ENCODE data around the gene ACADS.
A peak's percentile ranks its signal among the peaks of the same experiment; 100 is the strongest.

Gene ACADS

GRCh38 chr12:120733574-120733973 is 7.9 kb downstream of the ACADS start:
- DNase-seq (ENCODE audit: low read depth), result no peak
- in situ Hi-C loops (cut with HindIII; ENCODE audit: low sequenced_read_pairs), result no loop called here
- TF ChIP-seq CTCF (IDR thresholded peaks at IDR 0.05; ENCODE audit: low read depth, low read length, missing control alignments), result no peak
- no peak overlapping the region for H3K4me3 ChIP-seq (ENCODE audit: low read depth, low read length)

- DNase-seq (ENCODE audit: low read depth), result no peak
- no peak overlapping the region for H3K4me3 ChIP-seq (ENCODE audit: low read depth, low read length)
- no peak for TF ChIP-seq CTCF (IDR thresholded peaks at IDR 0.05; ENCODE audit: low read depth, low read length, missing control alignments)
- in situ Hi-C loops (cut with HindIII; ENCODE audit: low sequenced_read_pairs), result no loop called here
Measured at GRCh38 chr12:120734210-120734609, 8.6 kb downstream of the ACADS start.

- TF ChIP-seq CTCF (IDR thresholded peaks at IDR 0.05; ENCODE audit: low read depth, low read length, missing control alignments), result no peak
- H3K4me3 ChIP-seq (ENCODE audit: low read depth, low read length), result no peak overlapping the region
- in situ Hi-C loops (cut with HindIII; ENCODE audit: low sequenced_read_pairs), result no loop called here
- DNase-seq (ENCODE audit: low read depth), result no peak
Measured at GRCh38 chr12:120735181-120735580, 9.6 kb downstream of the ACADS start.

GRCh38 chr12:120736404-120737331 is 11.0 kb downstream of the ACADS start:
- no peak for DNase-seq (ENCODE audit: low read depth)
- TF ChIP-seq CTCF (IDR thresholded peaks at IDR 0.05; ENCODE audit: low read depth, low read length, missing control alignments), result no peak
- no peak overlapping the region for H3K4me3 ChIP-seq (ENCODE audit: low read depth, low read length)
- in situ Hi-C loops (cut with HindIII; ENCODE audit: low sequenced_read_pairs), result no loop called here

GRCh38 chr12:120737557-120738251 is 12.1 kb downstream of the ACADS start:
- peak; percentile 46 for TF ChIP-seq CTCF (IDR thresholded peaks at IDR 0.05; ENCODE audit: low read depth, low read length, missing control alignments)
- in situ Hi-C loops (cut with HindIII; ENCODE audit: low sequenced_read_pairs), result no loop called here
- H3K4me3 ChIP-seq (ENCODE audit: low read depth, low read length), result no peak overlapping the region
- no peak for DNase-seq (ENCODE audit: low read depth)

- in situ Hi-C loops (cut with HindIII; ENCODE audit: low sequenced_read_pairs), result no loop called here
- TF ChIP-seq CTCF (IDR thresholded peaks at IDR 0.05; ENCODE audit: low read depth, low read length, missing control alignments), result no peak
- H3K4me3 ChIP-seq (ENCODE audit: low read depth, low read length), result no peak overlapping the region
- no peak for DNase-seq (ENCODE audit: low read depth)
Measured at GRCh38 chr12:120738252-120739030, 12.8 kb downstream of the ACADS start.

Data from astrocyte of the cerebellum (primary cell).